ENCODE data around the gene MRPL14. TPM values are rescaled to one million over a fixed set of nuclear protein-coding genes. Genes with fewer than 3 reads are reported as not detected.

The MRPL14 gene
- total and polyA plus RNA-seq, 10 of the 15 experiments (the other 5 are each of a cell fraction or from before 2014, with no cell fraction given): 80.5 to 294 (median 122) TPM

DNA sequence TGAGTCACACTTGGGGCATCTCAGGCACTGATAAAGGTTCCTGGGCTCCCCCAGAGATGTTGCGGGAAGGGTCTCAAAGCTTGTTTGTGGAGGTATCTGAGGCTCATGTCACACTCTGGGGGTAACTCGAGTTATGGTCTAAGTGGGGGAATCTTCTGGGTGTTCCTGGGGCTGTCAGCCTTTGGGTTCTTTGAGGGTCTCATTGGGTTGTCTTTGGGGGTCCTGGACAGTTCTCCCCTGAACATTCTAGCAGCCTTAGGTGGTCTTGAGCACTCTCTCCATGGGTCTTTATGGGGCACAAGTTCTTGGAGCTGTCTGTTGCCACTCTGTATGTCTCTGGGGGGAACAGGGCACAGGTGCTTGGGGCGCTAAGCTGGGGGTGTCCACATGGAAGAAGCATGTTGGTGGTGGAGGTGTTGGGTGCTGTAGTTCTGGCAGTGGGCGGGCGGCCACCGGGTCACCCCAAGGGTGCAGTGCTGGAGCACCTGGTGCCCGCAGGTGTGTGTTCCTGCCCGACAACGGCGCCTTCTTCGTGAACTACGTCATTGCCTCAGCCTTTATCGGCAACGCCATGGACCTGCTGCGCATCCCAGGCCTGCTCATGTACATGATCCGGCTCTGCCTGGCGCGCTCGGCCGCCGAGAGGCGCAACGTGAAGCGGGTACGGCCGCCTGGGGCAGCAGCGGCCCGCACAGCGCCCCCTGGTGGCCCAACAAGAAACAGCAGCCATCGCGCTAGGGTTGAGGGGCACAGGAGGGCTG, 24.3 kb upstream of the MRPL14 start:
- Histone ChIP-seq H3K4me2 (ENCODE audit: control insufficient read depth, insufficient read depth) (0 out of 2 replicates have a peak overlapping the region, but pooled peaks have one; percentile 35), H3K36me3 (ENCODE audit: control insufficient read depth in 2 of 2, insufficient read depth in 2 of 2, low read length in 1 of 2) (peaks cover 0 to 3% of the 10 kb centered on the region in 2 experiments; a peak in 2 of 4 replicates), H2AFZ (ENCODE audit: control insufficient read depth, low read depth, low read length) (no peak overlapping the region; the same call in 1 of the 2 replicates), H3K27me3 (replicated peaks in 1 of 2; ENCODE audit: control insufficient read depth in 2 of 2, insufficient read depth in 2 of 2, low read length in 1 of 2) (no peaks in the 10 kb centered on the region), H3K27ac (ENCODE audit: control insufficient read depth, insufficient read depth) (no peak overlapping the region), H3K4me1 (ENCODE audit: control insufficient read depth, insufficient read depth, low read length) (no peaks in the 10 kb centered on the region; the same call in 1 of the 2 replicates), H3K9me3 (replicated peaks; ENCODE audit: control insufficient read depth, insufficient read depth, low read length) (no peaks in the 10 kb centered on the region), H3K9ac (ENCODE audit: control insufficient read depth, insufficient read depth, low read length) (no peak overlapping the region), H3K4me3 (no peak overlapping the region), H4K20me1 (ENCODE audit: control insufficient read depth, insufficient read depth) (no peaks in the 10 kb centered on the region), H3K79me2 (ENCODE audit: control insufficient read depth, insufficient read depth, low read length) (no peaks in the 10 kb centered on the region)
- ChIA-PET RAD21 (ENCODE audit: unreplicated experiment) (interaction anchor here (0.8 to 1.2 kb wide), 2 partner anchors 53 to 55 kb away, joined by 3 read pairs; no protein-coding TSS in a partner anchor), SMC1A (ENCODE audit: uncharacterized antibody, unreplicated experiment) (interaction anchor here (0.9 to 2.0 kb wide), 4 partner anchors 48 to 60 kb away, joined by 3 to 17 read pairs (median 4); no protein-coding TSS in a partner anchor), POLR2A (interaction anchor here (0.5 kb wide), 1 partner anchor 20 kb away, joined by 4 read pairs; no protein-coding TSS in a partner anchor), CTCF (interaction anchor here (0.6 to 9.3 kb wide), 15 partner anchors 14 to 381 kb away, joined by 3 to 85 read pairs (median 3); partner anchors contain the start of gene VEGFA)
- DNase-seq (ENCODE audit: low read depth, low spot score) (no peak), ATAC-seq (peak; percentile 98), FAIRE-seq (no peak)
- 16% methylated on average over 31 of the region's 31 CpGs for WGBS (ENCODE audit: insufficient coverage, insufficient replicate concordance, low lambda C conversion rate, missing lambda C conversion rate)
- intact Hi-C loops (cut with micrococcal nuclease; ENCODE audit: unreplicated experiment): loop anchor here (1.0 to 5.0 kb wide), 2 partner anchors 55 to 186 kb away; no protein-coding TSS in a partner anchor
- no TSS peak for BruUV-seq (replicated peaks)
- in situ Hi-C loops (cut with MboI): loop anchor here (10.0 kb wide), 1 partner anchor 47 kb away; no protein-coding TSS in a partner anchor
- TF ChIP-seq BCL11A (IDR thresholded peaks at IDR 0.05; ENCODE audit: low read depth, low read length) (no peak), YY1 (IDR thresholded peaks at IDR 0.05; ENCODE audit: low read depth, low read length) (peak; percentile 83), PRDM15 (CRISPR knock-in tag; IDR thresholded peaks at IDR 0.05) (no peak), SMARCA5 (IDR thresholded peaks at IDR 0.05) (peak; percentile 86; the same call in 1 of the 2 replicates), POU2F2 (IDR thresholded peaks at IDR 0.05; ENCODE audit: borderline replicate concordance, low read depth, low read length) (peak; percentile 22; the same call in 1 of the 3 replicates), CBFB (IDR thresholded peaks at IDR 0.05; ENCODE audit: low read depth) (no peak), PML (IDR thresholded peaks at IDR 0.05; ENCODE audit: low read length) (no peak), ELK1 (IDR thresholded peaks at IDR 0.05; ENCODE audit: low read depth, low read length) (no peak), SIN3A (IDR thresholded peaks at IDR 0.05; ENCODE audit: low read depth, low read length) (no peak), BHLHE40 (IDR thresholded peaks at IDR 0.05; ENCODE audit: borderline replicate concordance in 1 of 2, low read depth in 2 of 2, low read length in 1 of 2) (peak; percentile 31 to 44; a peak in 2 of 4 replicates), RELA (IDR thresholded peaks at IDR 0.05; ENCODE audit: borderline replicate concordance, partially characterized antibody) (no peak), ZNF622 (IDR thresholded peaks at IDR 0.05) (no peak), LARP7 (IDR thresholded peaks at IDR 0.05) (peak; percentile 80), NR2C1 (IDR thresholded peaks at IDR 0.05) (no peak)
- TF ChIP-seq, protein P1, sequence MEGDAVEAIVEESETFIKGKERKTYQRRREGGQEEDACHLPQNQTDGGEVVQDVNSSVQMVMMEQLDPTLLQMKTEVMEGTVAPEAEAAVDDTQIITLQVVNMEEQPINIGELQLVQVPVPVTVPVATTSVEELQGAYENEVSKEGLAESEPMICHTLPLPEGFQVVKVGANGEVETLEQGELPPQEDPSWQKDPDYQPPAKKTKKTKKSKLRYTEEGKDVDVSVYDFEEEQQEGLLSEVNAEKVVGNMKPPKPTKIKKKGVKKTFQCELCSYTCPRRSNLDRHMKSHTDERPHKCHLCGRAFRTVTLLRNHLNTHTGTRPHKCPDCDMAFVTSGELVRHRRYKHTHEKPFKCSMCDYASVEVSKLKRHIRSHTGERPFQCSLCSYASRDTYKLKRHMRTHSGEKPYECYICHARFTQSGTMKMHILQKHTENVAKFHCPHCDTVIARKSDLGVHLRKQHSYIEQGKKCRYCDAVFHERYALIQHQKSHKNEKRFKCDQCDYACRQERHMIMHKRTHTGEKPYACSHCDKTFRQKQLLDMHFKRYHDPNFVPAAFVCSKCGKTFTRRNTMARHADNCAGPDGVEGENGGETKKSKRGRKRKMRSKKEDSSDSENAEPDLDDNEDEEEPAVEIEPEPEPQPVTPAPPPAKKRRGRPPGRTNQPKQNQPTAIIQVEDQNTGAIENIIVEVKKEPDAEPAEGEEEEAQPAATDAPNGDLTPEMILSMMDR (IDR thresholded peaks at IDR 0.05 in 2 of 3, conservative IDR thresholded peaks at IDR 0.05 in 1 of 3; ENCODE audit: control insufficient read depth in 2 of 3, extremely low read depth in 1 of 3, insufficient read depth in 1 of 3, low read depth in 3 of 3, low read length in 3 of 3): peak; percentile 92 to 99 (median 99); a peak in 5 of 6 replicates

Data from GM12878 (cell line).